ENCODE data around the gene ADAMTS8. TPM values are rescaled to one million over a fixed set of nuclear protein-coding genes. Genes with fewer than 3 reads are reported as not detected.

ADAMTS8 gene
- total RNA-seq, 4 donors from 2014 or later, result under 0.01 to 0.17 TPM; not detected in 2

- TF ChIP-seq CTCF (IDR thresholded peaks at IDR 0.05; ENCODE audit: low read depth), result no peak
Observed at GRCh38 chr11:130458410-130458729, 30.0 kb upstream of the ADAMTS8 start.

- TF ChIP-seq CTCF (IDR thresholded peaks at IDR 0.05; ENCODE audit: low read depth), result no peak
Observed at GRCh38 chr11:130457623-130458409, 29.4 kb upstream of the ADAMTS8 start.

- TF ChIP-seq CTCF (IDR thresholded peaks at IDR 0.05; ENCODE audit: low read depth), result no peak
Observed at GRCh38 chr11:130456286-130456685, 27.9 kb upstream of the ADAMTS8 start.

GRCh38 chr11:130455483-130456127 lies 27.2 kb upstream of the ADAMTS8 start:
- no peak for TF ChIP-seq CTCF (IDR thresholded peaks at IDR 0.05; ENCODE audit: low read depth)

GRCh38 chr11:130454491-130455252 lies 26.3 kb upstream of the ADAMTS8 start:
- TF ChIP-seq CTCF (IDR thresholded peaks at IDR 0.05; ENCODE audit: low read depth), result no peak

- no peak for TF ChIP-seq CTCF (IDR thresholded peaks at IDR 0.05; ENCODE audit: low read depth)
Observed at GRCh38 chr11:130452940-130453339, 24.5 kb upstream of the ADAMTS8 start.

- no peak for TF ChIP-seq CTCF (IDR thresholded peaks at IDR 0.05; ENCODE audit: low read depth)
Observed at GRCh38 chr11:130452176-130452575, 23.8 kb upstream of the ADAMTS8 start.
